AG09319 (cell line): ENCODE results near the gene CDC42BPA.

Experiments
- DNase-seq: peaks from one replicate; pipeline ENCODE4 v3.0.0-alpha.2; 2010; ENCODE audit warnings: low read depth; ENCODE audit errors: extremely low read depth
- TF ChIP-seq, protein P1 (sequence below): IDR thresholded peaks from 2 replicates; pipeline ENCODE4 v1.5.1; 2011; ENCODE audit warnings: low read depth, mild to moderate bottlenecking, inconsistent platforms, low read length, moderate library complexity

CDC42BPA gene

GRCh38 chr1:226978432-226979114 is 339.7 kb downstream of the CDC42BPA start:
- TF ChIP-seq, protein P1, sequence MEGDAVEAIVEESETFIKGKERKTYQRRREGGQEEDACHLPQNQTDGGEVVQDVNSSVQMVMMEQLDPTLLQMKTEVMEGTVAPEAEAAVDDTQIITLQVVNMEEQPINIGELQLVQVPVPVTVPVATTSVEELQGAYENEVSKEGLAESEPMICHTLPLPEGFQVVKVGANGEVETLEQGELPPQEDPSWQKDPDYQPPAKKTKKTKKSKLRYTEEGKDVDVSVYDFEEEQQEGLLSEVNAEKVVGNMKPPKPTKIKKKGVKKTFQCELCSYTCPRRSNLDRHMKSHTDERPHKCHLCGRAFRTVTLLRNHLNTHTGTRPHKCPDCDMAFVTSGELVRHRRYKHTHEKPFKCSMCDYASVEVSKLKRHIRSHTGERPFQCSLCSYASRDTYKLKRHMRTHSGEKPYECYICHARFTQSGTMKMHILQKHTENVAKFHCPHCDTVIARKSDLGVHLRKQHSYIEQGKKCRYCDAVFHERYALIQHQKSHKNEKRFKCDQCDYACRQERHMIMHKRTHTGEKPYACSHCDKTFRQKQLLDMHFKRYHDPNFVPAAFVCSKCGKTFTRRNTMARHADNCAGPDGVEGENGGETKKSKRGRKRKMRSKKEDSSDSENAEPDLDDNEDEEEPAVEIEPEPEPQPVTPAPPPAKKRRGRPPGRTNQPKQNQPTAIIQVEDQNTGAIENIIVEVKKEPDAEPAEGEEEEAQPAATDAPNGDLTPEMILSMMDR: no peak
- DNase-seq: no peak

DNA sequence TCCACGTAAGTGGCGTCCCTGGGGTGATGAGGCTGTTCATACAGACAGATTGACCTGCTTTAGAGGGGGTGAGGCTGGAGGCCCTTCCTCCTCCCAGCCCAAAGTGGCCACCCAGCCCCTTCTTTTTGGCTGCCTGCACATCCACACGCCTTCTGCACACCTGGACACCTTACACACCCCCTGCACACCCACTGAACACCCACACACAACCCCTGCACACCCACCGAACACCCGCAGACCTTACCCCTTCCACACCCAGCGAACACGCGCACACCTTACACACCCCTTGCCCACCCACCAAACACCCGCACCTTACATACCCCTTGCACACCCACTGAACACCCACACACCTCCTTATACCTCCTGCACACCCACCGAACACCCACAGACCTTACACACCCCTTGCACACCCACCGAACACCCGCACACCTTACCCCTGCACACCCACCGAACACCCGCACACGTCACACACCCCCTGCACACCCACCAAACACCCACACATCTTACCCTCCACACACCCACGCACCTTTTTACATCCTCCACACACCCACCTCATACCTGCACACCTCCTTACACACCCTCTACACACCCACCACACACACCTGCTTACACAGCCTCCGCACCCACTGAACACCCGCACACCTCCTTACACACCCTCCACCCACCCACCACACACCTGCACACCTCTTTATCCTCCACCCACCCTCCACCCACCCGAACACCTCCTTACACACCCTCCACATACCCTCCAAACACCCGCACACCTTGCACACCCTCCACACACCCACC is 340.5 kb downstream of the CDC42BPA start:
- DNase-seq: no peak
- TF ChIP-seq, protein P1: no peak

DNA sequence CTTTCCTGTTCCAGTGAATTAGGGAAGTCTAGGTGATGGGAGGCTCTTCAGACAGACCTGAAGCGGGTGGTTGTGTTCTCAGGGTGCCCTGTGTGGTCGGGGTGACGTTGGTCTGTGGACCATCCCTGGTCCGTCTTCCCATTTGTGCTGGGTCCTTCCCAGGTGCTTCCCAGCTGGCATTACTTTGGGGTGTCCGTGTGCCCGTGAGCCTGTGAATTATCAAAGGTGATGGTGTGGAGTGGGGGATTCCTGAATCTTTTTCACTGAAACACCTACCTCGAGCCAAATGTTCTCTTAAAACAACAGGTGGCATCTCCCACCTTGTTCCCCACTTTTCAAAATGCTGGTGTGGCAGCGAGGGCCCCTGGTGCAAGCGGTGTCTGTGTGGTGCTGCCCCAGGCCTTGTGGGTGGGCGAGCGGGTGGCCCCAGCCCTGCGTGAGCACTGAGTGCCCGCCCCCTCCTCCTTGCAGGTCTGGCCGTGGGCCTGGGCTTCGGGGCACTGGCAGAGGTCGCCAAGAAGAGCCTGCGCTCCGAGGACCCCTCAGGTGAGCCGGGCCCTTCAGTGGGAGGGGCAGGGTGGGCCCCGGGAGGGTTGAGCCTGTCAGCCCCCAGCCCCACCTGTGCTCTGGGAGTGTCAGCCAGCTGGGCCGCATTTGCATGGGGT is 341.2 kb downstream of the CDC42BPA start:
- TF ChIP-seq, protein P1: no peak
- DNase-seq: no peak

GRCh38 chr1:226976276-226976977 is 341.9 kb downstream of the CDC42BPA start:
- no peak for DNase-seq
- TF ChIP-seq, protein P1: no peak

DNA sequence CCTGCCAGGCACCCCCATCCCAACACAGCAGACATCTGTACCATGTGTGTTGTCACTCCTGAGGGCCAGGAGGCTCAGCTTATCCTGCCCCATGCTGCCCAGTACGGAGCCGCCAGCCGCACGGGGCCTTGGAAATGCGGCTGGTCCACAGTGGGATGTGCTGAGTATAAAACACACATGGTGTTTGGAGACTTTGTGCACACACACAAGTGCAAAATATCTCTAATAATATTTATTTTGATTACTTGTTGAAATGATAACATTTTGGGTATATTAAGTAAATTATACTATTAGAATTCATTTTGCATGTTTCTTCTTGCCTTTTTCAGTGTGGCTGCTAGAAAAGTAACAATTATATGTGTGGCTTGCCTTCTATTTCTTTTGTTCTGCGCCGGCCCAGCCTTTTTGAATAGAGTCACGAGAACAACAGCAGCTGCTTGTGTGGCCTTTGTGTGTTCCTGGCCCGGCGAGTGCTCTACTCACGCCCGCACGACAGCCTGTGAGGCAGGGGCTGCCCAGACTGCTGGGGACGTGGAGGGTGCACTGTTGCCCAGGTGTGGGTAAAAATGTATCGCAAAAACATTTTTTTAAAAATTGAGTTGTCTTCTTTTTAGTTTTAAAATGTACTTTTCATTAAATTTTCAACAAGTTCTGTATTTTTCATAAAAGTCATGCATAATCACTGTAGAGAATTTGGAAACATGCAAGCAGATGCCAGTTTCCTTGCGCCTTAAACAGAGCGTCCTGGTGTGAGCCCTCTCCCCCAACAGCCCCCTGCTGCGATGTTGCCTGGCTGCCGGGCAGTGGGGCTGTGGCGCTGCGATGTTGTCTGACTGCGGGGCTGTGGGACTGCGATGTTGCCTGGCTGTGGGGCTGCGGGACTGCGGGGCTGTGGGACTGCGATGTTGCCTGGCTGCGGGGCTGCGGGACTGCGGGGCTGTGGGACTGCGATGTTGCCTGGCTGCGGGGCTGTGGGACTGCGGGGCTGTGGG is 342.7 kb downstream of the CDC42BPA start:
- TF ChIP-seq, protein P1: no peak
- DNase-seq: no peak

DNA sequence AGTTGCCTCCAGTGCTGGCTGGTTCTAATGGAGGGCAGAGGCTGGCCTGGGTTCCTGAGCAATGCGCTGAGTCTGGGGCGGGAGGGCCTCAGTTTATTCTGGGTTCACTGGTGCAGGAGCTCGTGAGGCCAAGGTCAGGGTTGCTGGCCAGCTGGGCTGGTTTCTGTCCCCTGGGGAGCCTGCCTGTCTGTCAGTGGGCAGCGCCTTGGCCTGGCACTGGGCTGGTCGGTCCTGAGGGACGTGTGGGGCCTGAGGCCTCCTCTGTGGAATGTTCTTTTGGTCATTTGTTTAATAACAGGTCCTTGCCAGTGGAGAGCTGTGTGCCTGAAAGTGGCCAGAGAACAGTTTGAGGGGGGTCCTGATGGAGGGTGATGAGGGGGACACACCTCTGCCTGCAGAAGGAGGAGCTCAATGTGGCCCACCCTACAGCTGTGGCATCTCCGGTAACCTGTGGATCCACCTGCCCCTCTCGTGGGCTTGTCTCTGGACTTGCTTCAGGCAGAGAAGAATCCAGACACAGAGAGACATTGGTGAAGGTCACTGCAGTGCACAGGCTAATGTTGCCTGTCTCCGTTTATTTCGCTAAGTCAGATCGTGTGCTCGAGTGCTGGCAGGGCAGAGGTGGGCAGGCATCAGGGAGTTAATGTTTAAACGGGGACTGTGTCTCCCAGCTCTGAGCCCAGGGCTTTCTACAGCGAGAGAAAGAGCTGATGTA is 343.6 kb downstream of the CDC42BPA start:
- DNase-seq: no peak
- TF ChIP-seq, protein P1: no peak
